K562 (cell line): ENCODE results near the gene ALDH16A1. TPM values are rescaled to one million over a fixed set of nuclear protein-coding genes. Genes with fewer than 3 reads are reported as not detected.

Experiments
- ATAC-seq: fragments of 200-7000 bp; cut with Tn5 transposase; 3 replicates; pipeline ENCODE4 v1.9.1; 2020; ENCODE audit warnings: moderate library complexity
- BruUV-seq: library from RNA; stranded (reverse); fragments of 400-500 nt; replicated peaks from 2 replicates; lab custom pipeline; 2021; lab: Mats Ljungman, UMichigan
- CTCF ChIA-PET: fragments of 300-600 bp; formaldehyde crosslinking; extraction: SDS; loops from one replicate; lab custom pipeline; 2021; ENCODE audit warnings: low intra/inter-chr PET ratio; lab: Yijun Ruan, JAX
- POLR2A ChIA-PET: fragments of 300-600, 350-650 bp; sonication (Branson Sonifier 250); formaldehyde crosslinking; extraction: SDS; loops from one replicate; lab custom pipeline; 2021; ENCODE audit warnings: antibody characterized with exemption, inconsistent platforms; lab: Yijun Ruan, JAX
- DNase-seq, 4 experiments: peaks; one replicate each; pipeline versions ENCODE4 v3.0.0 to v3.0.0-alpha.2; 2011 to 2018; ENCODE audit warnings: low spot score in 3 of 4, mixed read lengths in 3 of 4; ENCODE audit errors: extremely low read depth in 1 of 4
- FAIRE-seq: peaks from 2 replicates; lab custom pipeline; 2011; peaks lifted over from hg19 to GRCh38; lab: Jason Lieb, UNC
- H2AFZ ChIP-seq: 2 replicates; pipeline ENCODE4 v1.6.0; 2011; ENCODE audit warnings: low read depth, low read length, control low read depth, inconsistent platforms
- H3K27ac ChIP-seq: fragments of 200-600 bp; 3 replicates; pipeline ENCODE4 v1.8.0; 2011; ENCODE audit warnings: low read depth, mild to moderate bottlenecking, control low read depth, inconsistent platforms, low read length, moderate library complexity, mixed read lengths; ENCODE audit errors: extremely low read depth
- H3K27me3 ChIP-seq, 2 experiments: fragments of 300-600 bp in 1 of 2; 2 replicates in 1 of 2; 3 replicates in 1 of 2; pipeline versions ENCODE4 v1.6.0 to v1.8.0; 2011; ENCODE audit warnings: inconsistent platforms in 2 of 2, low read length in 2 of 2, mild to moderate bottlenecking in 1 of 2, mixed read lengths in 1 of 2, moderate library complexity in 1 of 2; ENCODE audit not compliant: control insufficient read depth in 2 of 2, insufficient read depth in 2 of 2
- H3K36me3 ChIP-seq: fragments of 300-600 bp; 3 replicates; pipeline ENCODE4 v1.8.0; 2011; ENCODE audit warnings: mild to moderate bottlenecking, low read length, inconsistent platforms; ENCODE audit not compliant: control insufficient read depth, insufficient read depth
- H3K4me1 ChIP-seq, 2 experiments: fragments of 200-600 bp in 1 of 2; replicated peaks in 1 of 2; 2 replicates in 1 of 2; 3 replicates in 1 of 2; pipeline versions ENCODE4 v1.5.1 to v1.8.0; 2011; ENCODE audit warnings: inconsistent platforms in 2 of 2, low read length in 2 of 2, mild to moderate bottlenecking in 1 of 2, mixed read lengths in 1 of 2, moderate library complexity in 1 of 2; ENCODE audit not compliant: control insufficient read depth in 2 of 2, insufficient read depth in 2 of 2
- H3K4me2 ChIP-seq: 2 replicates; pipeline ENCODE4 v1.6.1; 2011; ENCODE audit warnings: low read length, control low read depth, inconsistent platforms, mixed read lengths; ENCODE audit not compliant: insufficient read depth
- H3K4me3 ChIP-seq: fragments of 200-600 bp; sonication (generic), shearing (Covaris generic); 2 replicates; pipeline ENCODE4 v1.5.1; 2016; ENCODE audit warnings: control low read depth, inconsistent platforms
- H3K79me2 ChIP-seq: fragments of 200-600 bp; 3 replicates; pipeline ENCODE4 v1.8.0; 2011; ENCODE audit warnings: low read length, inconsistent platforms; ENCODE audit not compliant: control insufficient read depth, insufficient read depth
- H3K9ac ChIP-seq, 2 experiments: 2 replicates each; pipeline versions ENCODE4 v1.6.0 to v1.6.1; 2011; ENCODE audit warnings: low read depth in 2 of 2, low read length in 2 of 2, control low read depth in 1 of 2, inconsistent platforms in 1 of 2, mild to moderate bottlenecking in 1 of 2, mixed read lengths in 1 of 2; ENCODE audit not compliant: insufficient read depth in 1 of 2
- H3K9me1 ChIP-seq: one replicate; pipeline ENCODE4 v1.6.0; 2011; ENCODE audit warnings: inconsistent platforms, mild to moderate bottlenecking, low read length, moderate library complexity; ENCODE audit not compliant: control insufficient read depth, insufficient read depth
- H3K9me3 ChIP-seq: replicated peaks from 2 replicates; pipeline ENCODE4 v1.5.1; 2011; ENCODE audit warnings: low read depth, low read length, inconsistent platforms; ENCODE audit not compliant: control insufficient read depth, insufficient read depth
- H4K20me1 ChIP-seq: replicated peaks from 2 replicates; pipeline ENCODE4 v1.6.1; 2011; ENCODE audit warnings: low read length, inconsistent platforms, mixed read lengths; ENCODE audit not compliant: control insufficient read depth, insufficient read depth
- C11orf30 ChIP-seq: fragments of 450-650 bp; IDR thresholded peaks from 2 replicates; pipeline ENCODE4 v1.6.1; 2016; ENCODE audit warnings: low read depth, mild to moderate bottlenecking
- CEBPZ ChIP-seq: fragments of 150-350 bp; IDR thresholded peaks from 2 replicates; pipeline ENCODE4 v1.6.1; 2014; ENCODE audit warnings: low read depth, mild to moderate bottlenecking, low read length, borderline replicate concordance
- ETV6 ChIP-seq, 3 experiments: fragments of 150-350 bp in 1 of 3; sonication (generic) in 1 of 3; formaldehyde crosslinking in 1 of 3; IDR thresholded peaks; 2 replicates each; pipeline versions ENCODE4 v1.6.1 to v1.8.0; 2014 to 2022; ENCODE audit warnings: borderline replicate concordance in 2 of 3, low read depth in 2 of 3, antibody characterized with exemption in 1 of 3, low read length in 1 of 3, mild to moderate bottlenecking in 1 of 3, missing genetic modification reagents in 1 of 3
- MYC ChIP-seq, 2 experiments: fragments of 250-450 bp in 1 of 2; sonication (Bioruptor Pico) in 1 of 2; IDR thresholded peaks; 2 replicates each; pipeline versions ENCODE4 v1.5.1 to v1.6.1; 2012 to 2021; ENCODE audit warnings: low read depth in 2 of 2, borderline replicate concordance in 1 of 2, improper control_type of control experiment in 1 of 2, low read length in 1 of 2, mild to moderate bottlenecking in 1 of 2, moderate library complexity in 1 of 2
- NFRKB ChIP-seq: fragments of 450-650 bp; IDR thresholded peaks from 2 replicates; pipeline ENCODE4 v1.6.1; 2016; ENCODE audit warnings: low read depth
- POLR2H ChIP-seq: IDR thresholded peaks from 2 replicates; pipeline ENCODE4 v1.6.1; 2016; ENCODE audit warnings: missing genetic modification characterization, low read depth, mild to moderate bottlenecking, control low read depth, missing compliant biosample characterization, moderate library complexity
- PTRF ChIP-seq: fragments of 450-650 bp; IDR thresholded peaks from 2 replicates; pipeline ENCODE4 v1.6.1; 2016; ENCODE audit warnings: mild to moderate bottlenecking, missing genetic modification characterization, missing compliant biosample characterization
- RBM25 ChIP-seq: fragments of 200-400 bp; formaldehyde crosslinking; IDR thresholded peaks from 2 replicates; pipeline ENCODE4 v1.6.1; 2018; ENCODE audit warnings: low read length, low read depth, moderate library complexity; ENCODE audit not compliant: severe bottlenecking
- TBP ChIP-seq: optimal IDR thresholded peaks from 2 replicates; pipeline ENCODE3; 2011; ENCODE audit warnings: low read depth, low read length, improper control_type of control experiment
- U2AF2 ChIP-seq: fragments of 200-400 bp; formaldehyde crosslinking; optimal IDR thresholded peaks from 2 replicates; pipeline ENCODE3; 2017; ENCODE audit warnings: low read depth, mild to moderate bottlenecking, low read length
- ZNF780A ChIP-seq: fragments of 250-450 bp; sonication (Bioruptor Pico); IDR thresholded peaks from 2 replicates; pipeline ENCODE4 v1.5.0; 2021; ENCODE audit warnings: mild to moderate bottlenecking
- WGBS: fragments of 100-300 bp; shearing (Covaris generic); methylation state at CpG from one replicate; pipeline ENCODE4 v1.1.6; 2016; ENCODE audit warnings: low coverage, mixed read lengths; ENCODE audit not compliant: insufficient coverage; ENCODE audit errors: missing lambda C conversion rate; 5-methylcytosine and 5-hydroxymethylcytosine counted together
- in situ Hi-C: fragments of 300-500 bp; cut with MboI; formaldehyde crosslinking; loops from 4 replicates; pipeline ENCODE4 v1.15.0; 2018; ENCODE audit warnings: inconsistent platforms, mixed read lengths
- intact Hi-C: fragments of 100-400 bp; cut with micrococcal nuclease; formaldehyde crosslinking; loops from 2 replicates; pipeline ENCODE4 v1.14.2; 2022
- polyA plus RNA-seq, 8 experiments: library from polyadenylated mRNA; depleted of rRNA in 4 of 8; stranded (reverse) in 5 of 8; unstranded in 3 of 8; fragments of >200 nt; fragmentation: Nextera tagmentation in 2 of 8; fragmentation: Illumina TruSeq in 1 of 8; extraction: Ambion mirVana in 2 of 8; extraction: Trizol in 1 of 8; gene quantifications; 2 replicates each; pipeline versions ENCODE4 v1.2.1 to v1.2.3, GENCODE V29; 2011 to 2014; ENCODE audit warnings: inconsistent platforms in 1 of 8, missing spikeins in 1 of 8
- total RNA-seq, 7 experiments: library from RNA; depleted of rRNA in 6 of 7; stranded (reverse); fragments of >200 nt in 6 of 7; fragmentation: Illumina TruSeq in 2 of 7; extraction: Trizol in 2 of 7; gene quantifications; 2 replicates each; pipeline versions ENCODE4 v1.2.1 to v1.2.3, GENCODE V29; 2011 to 2021; ENCODE audit warnings: low replicate concordance in 1 of 7
- TF ChIP-seq, protein P1 (sequence below): sonication (generic); formaldehyde crosslinking; IDR thresholded peaks from 2 replicates; pipeline ENCODE4 v1.5.0; 2020; ENCODE audit warnings: missing genetic modification reagents
- TF ChIP-seq, protein P2 (sequence below): fragments of 450-650 bp; formaldehyde crosslinking; IDR thresholded peaks from 2 replicates; pipeline ENCODE4 v1.4.0; 2020; ENCODE audit warnings: mild to moderate bottlenecking

Gene ALDH16A1
- total and polyA plus RNA-seq, 9 of the 15 experiments (the other 6 are each of a cell fraction or from before 2014, with no cell fraction given): 2.2 to 52.2 (median 7.6) TPM

DNA sequence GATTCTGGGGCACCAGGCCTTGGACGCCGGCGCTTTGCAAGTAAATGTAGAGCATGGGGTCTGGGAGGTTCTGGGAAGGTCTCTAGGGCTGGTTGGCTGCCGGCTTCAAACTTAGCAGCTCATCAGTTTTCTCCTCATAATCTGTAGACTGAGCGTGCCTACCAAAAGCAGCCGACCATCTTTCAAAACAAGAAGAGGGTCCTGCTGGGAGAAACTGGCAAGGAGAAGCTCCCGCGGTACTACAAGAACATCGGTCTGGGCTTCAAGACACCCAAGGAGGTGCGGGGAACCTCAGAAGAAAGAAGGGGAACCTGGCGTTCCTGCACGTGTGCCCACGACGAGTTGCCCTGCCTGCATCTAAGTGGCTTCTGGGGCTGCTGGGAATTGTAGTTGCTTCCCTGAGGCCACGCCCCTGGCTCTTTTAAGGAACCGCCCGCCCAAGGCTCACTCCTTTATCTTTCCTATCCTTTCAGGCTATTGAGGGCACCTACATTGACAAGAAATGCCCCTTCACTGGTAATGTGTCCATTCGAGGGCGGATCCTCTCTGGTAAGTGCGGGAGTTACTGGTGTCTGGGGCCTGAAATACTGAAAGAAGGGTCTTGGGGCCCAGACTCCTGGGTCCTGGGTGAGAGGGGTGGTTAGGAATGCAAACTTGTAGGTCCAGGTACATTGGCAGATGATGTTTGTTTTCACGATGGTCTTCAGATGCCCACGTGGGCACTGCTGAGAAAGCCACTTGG lies 44.2 kb downstream of the ALDH16A1 start (continued):
- TF ChIP-seq ETV6 (IDR thresholded peaks at IDR 0.05; ENCODE audit: borderline replicate concordance in 1 of 2, low read depth in 2 of 2, low read length in 1 of 2) (no peak), ETV6 (CRISPR knock-in tag; IDR thresholded peaks at IDR 0.05; ENCODE audit: borderline replicate concordance) (no peak), MYC (IDR thresholded peaks at IDR 0.05; ENCODE audit: low read depth, low read length) (peak; percentile 91), MYC (CRISPR knock-in tag; IDR thresholded peaks at IDR 0.05; ENCODE audit: borderline replicate concordance, low read depth) (no peak), ZNF780A (CRISPR knock-in tag) (no peak), PTRF (tag) (no peak)
- TF ChIP-seq, protein P1, sequence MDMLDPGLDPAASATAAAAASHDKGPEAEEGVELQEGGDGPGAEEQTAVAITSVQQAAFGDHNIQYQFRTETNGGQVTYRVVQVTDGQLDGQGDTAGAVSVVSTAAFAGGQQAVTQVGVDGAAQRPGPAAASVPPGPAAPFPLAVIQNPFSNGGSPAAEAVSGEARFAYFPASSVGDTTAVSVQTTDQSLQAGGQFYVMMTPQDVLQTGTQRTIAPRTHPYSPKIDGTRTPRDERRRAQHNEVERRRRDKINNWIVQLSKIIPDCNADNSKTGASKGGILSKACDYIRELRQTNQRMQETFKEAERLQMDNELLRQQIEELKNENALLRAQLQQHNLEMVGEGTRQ (CRISPR knock-in tag): 0 out of 2 replicates have a peak, but pooled peaks have one; percentile 5

- no peaks in the 10 kb centered on the region for H3K27me3 ChIP-seq
- H3K4me3 ChIP-seq: peak overlapping the region; percentile 89
- peaks cover 7% of the 10 kb centered on the region for H3K9me1 ChIP-seq
- no peak for ATAC-seq
- H3K9ac ChIP-seq: peak overlapping the region; percentile 96 to 99
- H3K9me3 ChIP-seq: no peaks in the 10 kb centered on the region
- POLR2A ChIA-PET: interaction anchor here (0.7 to 2.3 kb wide), 4 partner anchors 9 to 142 kb away, joined by 3 to 7 read pairs (median 4); partner anchors contain the start of gene RRAS
- peaks cover 32% of the 10 kb centered on the region for H4K20me1 ChIP-seq
- H3K79me2 ChIP-seq: peaks cover 35% of the 10 kb centered on the region
- no peak overlapping the region for H2AFZ ChIP-seq
- no TSS peak for BruUV-seq
- peak overlapping the region; percentile 10; the same call in 2 of the 3 replicates for H3K27ac ChIP-seq
- WGBS: 52% methylated on average over 8 of the region's 12 CpGs
- DNase-seq: no peak
- H3K4me1 ChIP-seq: peaks cover 33 to 44% of the 10 kb centered on the region in 2 experiments; a peak in 4 of 5 replicates
- CTCF ChIA-PET: interaction anchor here (0.6 kb wide), 1 partner anchor 31 kb away, joined by 4 read pairs; no protein-coding TSS in a partner anchor
- H3K36me3 ChIP-seq: peaks cover 38% of the 10 kb centered on the region
- FAIRE-seq: no peak
- intact Hi-C loops: no loop called here
- H3K4me2 ChIP-seq: peak overlapping the region; percentile 97
- in situ Hi-C loops: loop anchor here (10.0 kb wide), 1 partner anchor 377 kb away; the partner anchor contains the start of genes AKT1S1 and TBC1D17
- no peak for TF ChIP-seq RBM25
- no peak for TF ChIP-seq U2AF2
- no peak for TF ChIP-seq NFRKB
- TF ChIP-seq CEBPZ: no peak
- TF ChIP-seq C11orf30: no peak
- TF ChIP-seq TBP: no peak
- no peak for TF ChIP-seq POLR2H (tag)
- TF ChIP-seq, protein P2, sequence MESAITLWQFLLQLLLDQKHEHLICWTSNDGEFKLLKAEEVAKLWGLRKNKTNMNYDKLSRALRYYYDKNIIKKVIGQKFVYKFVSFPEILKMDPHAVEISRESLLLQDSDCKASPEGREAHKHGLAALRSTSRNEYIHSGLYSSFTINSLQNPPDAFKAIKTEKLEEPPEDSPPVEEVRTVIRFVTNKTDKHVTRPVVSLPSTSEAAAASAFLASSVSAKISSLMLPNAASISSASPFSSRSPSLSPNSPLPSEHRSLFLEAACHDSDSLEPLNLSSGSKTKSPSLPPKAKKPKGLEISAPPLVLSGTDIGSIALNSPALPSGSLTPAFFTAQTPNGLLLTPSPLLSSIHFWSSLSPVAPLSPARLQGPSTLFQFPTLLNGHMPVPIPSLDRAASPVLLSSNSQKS (CRISPR knock-in tag): no peak
Observed at GRCh38 chr19:49497789-49498103, 44.7 kb downstream of the ALDH16A1 start.
